Ramos (cell line): ENCODE measurements around the gene CACNG5.

ENCODE experiments used
- in situ Hi-C: fragments of 300-500 bp; cut with MboI; formaldehyde crosslinking; loops from one replicate; pipeline ENCODE4 v1.14.3; 2022; ENCODE audit warnings: low sequenced_read_pairs; ENCODE audit not compliant: unreplicated experiment

Gene CACNG5

DNA sequence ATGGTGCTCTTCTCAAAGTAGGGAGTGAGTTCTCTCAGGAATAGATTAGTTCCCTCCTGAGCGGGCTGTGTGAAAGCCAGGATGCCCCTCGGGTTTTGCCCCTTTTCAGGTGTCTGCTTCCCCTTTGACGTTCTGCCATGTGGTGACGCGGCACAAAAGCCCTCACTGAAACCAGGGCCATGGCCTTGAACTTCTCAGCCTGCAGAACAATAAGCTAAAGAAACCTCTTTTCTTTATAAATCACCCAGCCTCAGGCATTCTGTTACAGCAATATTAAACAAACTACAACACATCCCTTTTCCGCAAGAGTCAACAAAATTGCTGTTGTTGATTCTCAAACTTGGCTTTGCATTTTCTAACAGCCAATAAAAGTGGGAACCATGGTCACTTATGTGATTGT lies 15.5 kb upstream of the CACNG5 start:
- in situ Hi-C loops = no loop called here

DNA sequence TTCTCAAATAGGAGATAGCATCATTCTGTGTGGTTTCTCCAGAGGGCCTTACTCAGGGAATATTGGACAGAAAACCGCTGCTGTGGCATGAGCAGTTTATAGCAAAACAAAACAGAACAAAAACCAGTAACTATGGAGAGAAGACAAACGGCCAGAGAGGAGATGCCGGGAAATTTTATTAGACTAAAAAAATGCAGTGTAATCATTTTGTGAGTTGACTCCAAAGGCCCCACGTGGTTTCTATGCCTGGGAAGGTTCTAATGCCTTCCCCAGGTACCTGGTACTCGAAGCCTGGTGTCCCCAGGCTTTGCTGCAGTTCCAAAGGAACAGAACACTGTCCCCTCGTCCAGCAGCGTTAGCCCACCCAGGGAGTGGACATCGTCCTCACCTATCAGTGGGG lies 12.9 kb upstream of the CACNG5 start:
- in situ Hi-C loops = no loop called here

DNA sequence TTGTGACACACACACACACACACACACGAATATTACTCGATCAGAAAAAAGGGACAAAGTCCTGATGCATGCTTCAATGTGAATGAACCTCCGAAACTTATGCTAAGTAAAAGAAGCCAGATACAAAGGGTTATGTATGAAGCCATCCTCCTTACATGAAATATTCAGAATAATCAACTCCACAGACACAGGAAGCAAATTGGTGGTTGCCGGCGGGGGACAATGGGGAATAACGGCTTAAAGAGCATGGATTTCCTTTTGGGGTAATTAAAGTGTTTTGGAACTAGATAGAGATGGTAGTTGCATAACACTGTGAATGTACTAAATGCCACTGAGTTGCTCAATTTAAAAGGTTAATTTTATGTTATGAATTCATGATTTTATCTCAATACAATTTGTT lies 8.1 kb upstream of the CACNG5 start:
- in situ Hi-C loops = no loop called here

DNA sequence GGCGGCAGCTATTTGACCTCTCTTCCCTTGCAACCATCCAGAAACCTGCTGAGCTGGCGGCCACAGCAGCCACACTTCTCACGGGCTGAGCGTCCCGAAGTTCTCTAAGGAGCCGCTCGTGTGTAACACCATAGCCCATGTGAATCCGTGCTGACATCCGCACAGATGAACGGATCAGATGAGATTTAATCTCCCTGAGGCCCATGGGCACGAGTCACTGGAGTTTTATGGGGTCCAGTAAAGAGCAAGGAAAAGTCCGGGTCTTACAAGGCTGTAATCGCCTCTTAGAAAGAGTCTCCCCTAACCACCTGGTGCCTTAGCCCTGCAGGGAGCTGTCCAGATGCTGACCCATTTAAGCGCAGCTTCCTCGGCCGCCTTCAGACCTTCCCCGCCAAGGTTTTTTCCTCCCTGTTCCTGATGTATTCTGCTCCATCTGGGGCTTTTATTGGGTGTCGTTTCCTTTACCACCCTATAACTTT lies 5.5 kb upstream of the CACNG5 start:
- in situ Hi-C loops = no loop called here

DNA sequence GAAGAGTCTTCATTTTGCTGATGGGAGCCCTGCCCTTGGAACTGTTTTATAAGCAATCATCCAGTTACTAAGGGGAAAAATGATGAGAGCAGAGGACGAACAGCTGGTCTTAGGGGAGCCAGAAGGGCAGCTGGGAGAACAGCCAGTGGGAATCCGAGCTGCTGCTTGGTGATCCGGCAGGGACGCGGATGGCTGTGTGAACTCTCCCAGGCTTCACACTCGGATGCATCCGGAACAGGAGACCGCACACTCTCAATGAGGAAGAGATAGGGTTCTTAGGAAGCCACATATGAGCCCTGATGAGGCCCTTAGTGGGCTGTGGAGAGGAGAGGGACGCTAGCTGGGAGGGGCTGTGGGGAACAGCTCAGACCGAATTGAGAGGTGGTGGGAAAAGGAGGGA lies 5.0 kb upstream of the CACNG5 start:
- in situ Hi-C loops = no loop called here

DNA sequence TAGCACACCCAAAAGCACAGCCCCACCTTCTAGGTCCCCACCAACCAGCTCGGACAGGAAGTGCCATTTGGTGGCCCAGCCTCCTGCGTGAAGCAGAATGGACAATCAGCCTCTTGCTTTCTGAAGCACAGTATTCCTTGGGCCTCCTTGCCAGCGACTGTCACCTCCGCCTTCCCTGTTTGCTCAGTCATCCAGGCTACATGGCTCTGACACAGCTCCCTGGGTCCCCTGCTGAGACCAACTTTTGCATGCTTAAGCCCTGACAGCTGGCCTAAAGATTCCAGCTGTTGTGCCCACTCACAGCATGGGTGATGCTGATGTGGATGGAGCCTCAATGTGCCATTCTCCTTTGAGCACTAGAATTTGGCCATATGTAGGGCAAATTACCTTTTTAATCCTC lies 4.5 kb upstream of the CACNG5 start:
- in situ Hi-C loops = no loop called here

DNA sequence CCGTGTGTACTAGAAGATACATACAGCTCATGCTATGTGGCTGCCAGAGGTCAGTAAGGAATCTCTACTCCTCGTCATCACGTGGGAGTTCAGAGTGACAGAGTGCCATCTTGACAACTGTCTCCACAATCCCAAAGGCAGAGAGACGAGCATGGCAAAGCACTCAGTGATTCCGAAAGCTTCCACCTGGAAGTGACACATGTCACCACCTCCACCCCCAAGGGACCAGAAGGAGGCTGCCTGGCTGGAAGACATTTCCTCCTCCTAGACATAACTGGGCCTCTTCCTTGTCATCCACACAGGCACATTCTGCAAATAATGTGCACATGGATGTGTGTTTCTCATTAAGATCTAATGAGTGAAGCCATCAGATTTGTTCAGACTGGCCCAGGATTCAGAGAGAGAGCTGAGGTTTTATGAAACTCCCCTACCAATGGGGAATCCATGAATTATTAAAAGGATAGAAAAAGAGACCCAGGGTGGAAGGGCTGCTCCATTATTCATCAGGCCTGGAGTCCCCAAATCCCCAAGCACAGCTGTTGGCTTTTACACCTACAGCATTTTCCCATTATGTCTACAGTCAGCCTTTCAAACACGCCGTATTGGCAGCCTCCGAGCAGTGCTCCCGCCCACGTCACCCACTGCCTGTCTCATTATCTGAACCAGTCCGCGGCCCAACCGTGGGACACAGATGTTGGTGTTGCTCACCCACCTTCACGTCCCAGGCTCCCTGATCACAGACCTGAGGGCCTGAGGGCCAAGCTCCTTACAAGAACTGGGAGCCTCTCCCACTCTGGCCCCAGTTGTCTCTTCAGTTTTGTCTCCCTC lies 3.3 kb upstream of the CACNG5 start:
- in situ Hi-C loops = no loop called here

DNA sequence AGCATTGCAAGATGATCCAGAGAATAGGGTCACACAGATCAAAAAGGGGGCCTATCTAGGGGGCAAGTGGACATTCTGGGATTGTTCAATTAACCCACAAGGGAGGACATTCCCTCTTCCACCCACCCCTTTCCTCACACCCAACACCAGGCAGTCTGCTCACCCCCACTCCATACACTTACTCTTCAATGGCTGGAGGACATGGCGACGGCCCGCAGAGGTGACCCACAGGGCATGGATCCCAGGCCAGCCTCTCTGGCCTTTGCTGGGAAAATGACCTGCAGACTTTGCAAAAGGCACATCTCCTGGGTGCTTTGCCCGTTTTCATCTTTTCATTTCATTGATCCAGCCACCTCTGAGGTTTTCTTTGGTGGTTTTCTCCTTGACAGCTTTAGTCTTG lies 1.7 kb upstream of the CACNG5 start:
- in situ Hi-C loops = no loop called here

DNA sequence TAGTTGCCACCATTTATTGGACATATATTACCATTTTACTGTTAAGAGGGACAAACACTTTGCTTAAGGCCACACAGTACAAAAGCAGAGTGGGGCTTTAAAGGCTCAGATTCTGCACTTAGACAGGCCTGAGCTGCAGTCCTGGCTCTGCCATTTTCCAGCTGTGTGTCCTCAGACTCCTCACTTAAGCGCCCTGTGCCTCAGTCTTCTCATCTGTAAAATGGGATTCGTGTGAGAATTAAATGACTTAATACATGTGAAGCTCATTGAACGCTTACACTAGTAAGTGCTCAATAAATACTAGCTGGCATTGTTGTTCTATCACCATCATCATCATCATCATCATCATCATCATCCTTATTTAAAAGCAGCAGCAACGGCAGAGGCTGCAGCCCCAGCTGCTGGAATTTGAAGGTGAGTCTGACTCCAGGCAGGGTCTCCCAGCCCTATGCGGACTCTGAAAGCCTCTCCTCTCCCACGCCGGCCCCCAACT lies 445 bp upstream of the CACNG5 start:
- in situ Hi-C loops = no loop called here

DNA sequence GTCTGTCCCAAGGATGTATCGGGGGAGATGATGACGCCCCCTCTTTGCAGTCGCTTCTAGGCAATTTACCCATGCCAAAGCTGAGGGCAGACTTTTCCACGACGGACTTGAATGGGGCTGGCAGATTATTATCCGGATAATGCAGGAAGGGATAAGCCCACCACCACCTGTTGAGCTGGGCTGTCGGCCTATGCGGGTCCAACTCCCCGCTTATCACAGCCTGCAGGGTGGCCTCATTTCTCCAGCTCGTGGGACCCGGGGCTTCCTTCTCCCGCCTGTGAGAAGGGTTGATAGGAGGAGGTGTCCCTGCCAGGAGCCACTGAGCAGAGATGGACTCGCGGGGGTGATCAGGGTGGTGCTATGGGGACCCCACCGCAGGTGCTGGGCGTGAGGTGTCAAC lies 559 bp downstream of the CACNG5 start:
- in situ Hi-C loops = no loop called here

DNA sequence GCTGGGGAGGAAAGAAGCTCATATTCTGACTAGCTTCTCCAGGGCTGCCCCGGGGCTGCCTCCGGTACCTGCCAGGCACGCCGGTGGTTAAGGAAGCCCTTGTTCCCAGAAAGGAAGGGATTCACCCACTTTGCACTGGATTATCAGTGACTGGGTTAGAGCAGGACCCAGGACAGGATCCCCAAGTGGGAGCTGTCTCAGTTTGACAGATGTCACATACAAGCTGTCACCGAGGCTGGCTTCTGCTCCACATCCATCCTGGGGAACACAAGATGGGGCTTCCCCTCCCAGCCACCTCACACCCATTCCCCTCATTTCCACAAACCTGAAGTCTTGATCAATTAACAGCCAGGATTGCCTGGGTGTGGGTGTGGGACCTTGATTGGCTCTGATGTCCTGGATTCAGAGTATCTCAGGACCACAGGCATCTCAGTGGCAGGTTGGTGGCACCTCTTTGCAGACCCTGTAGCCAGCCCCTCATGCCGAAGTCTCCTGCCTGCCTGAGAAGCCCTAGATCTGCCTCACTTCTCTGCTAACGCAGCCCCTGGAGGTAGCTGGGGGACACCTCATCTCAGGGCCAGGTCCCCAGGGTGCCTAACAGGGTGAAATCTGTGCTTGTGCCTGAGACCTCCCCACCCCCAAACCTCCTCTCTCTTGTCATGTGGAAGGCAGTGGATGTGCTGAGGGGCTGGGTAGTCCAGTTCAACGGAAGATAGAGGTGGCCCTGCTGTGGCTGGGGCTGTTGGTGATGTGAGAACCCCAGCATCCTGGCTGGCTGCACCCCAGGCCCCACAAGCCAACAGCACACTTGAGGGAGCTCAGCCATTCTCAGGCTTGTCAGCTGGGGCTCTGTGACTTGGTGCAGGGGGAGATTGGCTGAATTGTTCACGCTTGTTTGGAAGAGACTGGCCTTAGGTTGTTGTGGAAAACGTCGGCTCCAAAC lies 1.4 kb downstream of the CACNG5 start:
- in situ Hi-C loops = no loop called here

DNA sequence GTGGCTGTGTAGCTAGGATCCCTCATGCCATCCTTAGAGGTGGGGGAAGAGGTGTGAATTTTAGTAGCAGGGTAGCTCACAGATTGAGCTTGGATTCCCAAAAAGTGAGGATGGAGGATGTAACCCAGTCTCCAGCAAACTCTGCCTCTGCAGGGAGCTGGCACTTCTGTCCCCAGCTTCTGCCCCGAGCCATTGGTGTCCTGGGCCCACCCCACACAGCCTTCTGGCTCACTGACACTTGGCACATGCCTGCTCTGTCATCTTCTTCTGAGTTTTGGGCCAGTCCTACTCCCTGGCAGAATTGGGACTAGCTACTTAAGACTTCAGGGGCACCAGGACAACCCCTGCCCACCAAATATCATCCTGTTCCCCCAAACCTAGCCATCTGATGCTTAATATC lies 2.3 kb downstream of the CACNG5 start:
- in situ Hi-C loops = no loop called here

DNA sequence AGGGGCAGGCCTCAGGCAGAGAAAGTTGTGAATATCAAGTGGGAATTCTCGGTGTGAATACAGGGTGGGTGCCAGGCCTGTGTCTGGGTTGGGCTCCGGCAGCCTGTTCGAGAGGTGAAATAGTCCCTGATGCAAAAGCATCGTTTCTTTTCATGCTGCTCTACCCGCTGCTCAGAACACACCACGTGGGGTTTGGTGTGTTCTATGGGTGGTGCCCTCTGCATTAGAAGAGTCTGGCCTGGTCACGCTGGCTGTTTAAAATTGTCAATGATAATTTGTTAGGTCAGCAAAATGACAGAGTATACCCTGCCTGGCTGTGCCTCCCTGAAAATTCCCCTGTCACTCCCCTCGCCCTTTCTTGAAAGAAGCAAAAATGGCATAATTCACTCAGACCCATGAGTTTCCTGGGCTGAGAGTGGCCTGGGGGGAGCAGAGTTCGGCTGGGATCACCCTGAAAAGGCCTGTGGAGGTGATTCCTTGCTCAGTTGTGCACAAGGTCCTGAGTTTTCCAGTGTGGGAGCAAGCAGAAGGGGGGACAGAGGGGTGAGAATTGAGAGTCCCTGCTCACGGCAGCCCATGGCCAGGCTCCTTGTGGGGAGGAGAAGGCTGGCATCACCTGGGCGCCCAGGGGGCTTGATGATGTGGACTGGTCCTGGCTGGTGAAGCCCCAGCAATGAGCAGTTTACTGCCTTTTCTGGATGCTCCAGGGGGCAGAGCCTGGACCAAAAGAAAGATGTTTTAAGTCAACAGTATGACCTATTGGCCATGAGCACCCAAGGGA lies 3.2 kb downstream of the CACNG5 start:
- in situ Hi-C loops = no loop called here

DNA sequence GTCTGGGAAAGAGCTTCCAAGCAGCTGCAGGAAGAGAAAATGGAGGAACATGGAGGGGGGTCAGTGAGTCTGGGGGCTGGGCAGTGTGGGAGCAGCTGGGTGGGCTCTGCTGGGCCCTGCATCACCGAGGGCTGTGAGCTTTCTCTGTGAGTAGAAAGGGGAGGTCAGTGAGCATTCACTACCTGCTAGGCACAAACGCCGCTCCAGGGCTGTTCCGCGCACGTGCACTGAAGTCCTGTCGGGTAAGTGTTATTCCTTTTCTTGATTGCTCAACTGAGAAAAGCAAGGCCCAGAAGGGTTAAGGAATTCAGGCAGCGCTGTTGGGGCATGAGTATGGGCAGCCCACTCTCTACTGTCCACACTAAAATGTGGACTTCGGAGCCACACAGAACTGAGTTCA lies 4.7 kb downstream of the CACNG5 start:
- in situ Hi-C loops = no loop called here

DNA sequence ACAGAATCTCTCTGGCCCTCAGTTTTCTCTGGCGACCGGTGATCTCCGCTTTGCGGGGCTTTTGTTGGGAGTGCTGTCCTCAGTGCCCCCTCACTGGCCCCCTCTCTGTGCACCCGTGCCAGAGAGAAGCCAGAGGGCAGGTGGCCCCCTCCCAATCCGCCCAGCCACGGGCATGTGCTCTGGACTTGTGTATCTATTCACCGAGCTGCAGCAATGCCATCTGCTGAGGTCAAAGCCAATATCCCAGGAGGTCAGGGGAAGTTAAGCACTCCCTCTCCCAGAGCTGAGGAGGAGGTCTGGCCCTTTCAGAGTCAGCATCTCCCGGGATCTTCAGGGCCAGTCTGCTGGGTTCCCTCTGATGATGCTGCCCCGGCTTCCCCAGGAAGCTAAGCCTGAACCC lies 5.1 kb downstream of the CACNG5 start:
- in situ Hi-C loops = no loop called here

DNA sequence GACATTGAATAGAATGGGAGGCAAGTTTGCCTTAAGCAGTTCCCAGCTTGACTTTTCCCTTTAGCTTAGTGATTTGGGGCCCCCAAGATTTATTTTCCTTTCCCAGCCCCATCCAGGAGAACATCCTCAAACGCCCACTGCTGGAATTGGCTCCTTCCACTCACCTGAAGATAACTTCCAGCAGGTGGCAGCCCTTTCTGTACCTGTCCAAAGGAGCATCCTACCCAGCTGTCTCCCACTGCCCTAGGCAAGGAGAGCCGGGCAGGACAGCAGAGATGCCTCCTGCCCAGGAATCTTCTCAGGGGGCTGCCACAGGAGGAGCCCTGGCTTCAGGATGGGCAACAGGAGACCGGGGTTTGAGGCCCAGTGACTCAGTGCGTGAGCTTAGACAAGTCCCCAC lies 6.4 kb downstream of the CACNG5 start:
- in situ Hi-C loops = no loop called here

DNA sequence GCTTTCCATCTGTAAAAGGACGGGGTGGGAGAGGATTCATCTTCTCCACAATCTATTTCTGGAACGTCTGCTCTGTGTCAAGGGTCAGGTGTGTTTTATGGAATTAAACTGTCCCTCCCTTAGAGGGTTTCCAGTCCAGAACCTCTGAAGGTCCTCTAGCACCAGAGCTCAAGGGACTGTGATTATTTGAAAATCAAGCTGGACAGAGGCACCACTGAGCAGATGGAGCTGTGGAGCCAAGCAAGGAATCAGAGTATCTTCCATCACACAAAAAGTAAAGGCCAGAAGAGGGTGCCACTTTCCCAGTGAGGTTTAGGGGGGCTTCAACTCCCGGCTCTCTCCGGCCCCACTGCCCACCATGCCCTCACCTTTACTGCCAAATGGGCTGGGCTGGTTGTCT lies 6.8 kb downstream of the CACNG5 start:
- in situ Hi-C loops = no loop called here

DNA sequence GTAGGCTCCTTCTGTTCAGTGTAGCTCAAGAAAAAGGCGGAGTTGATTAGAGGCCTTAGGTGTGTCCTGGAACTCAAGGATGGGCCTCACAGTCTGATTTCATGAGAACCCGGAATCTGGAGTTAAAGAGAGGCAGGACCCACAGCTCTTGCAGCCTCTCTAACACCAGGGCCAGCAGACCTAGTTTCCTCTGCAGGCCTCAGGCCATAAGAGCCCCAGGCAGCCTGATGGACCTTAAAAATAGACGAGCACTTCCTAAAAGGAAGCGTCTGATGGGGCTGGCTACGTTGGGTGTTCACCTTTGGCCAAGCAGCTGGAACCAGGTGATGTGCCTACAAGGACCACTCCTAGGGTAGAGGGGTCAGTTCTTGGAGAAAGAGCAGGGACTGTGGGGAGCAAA lies 7.6 kb downstream of the CACNG5 start:
- in situ Hi-C loops = no loop called here

DNA sequence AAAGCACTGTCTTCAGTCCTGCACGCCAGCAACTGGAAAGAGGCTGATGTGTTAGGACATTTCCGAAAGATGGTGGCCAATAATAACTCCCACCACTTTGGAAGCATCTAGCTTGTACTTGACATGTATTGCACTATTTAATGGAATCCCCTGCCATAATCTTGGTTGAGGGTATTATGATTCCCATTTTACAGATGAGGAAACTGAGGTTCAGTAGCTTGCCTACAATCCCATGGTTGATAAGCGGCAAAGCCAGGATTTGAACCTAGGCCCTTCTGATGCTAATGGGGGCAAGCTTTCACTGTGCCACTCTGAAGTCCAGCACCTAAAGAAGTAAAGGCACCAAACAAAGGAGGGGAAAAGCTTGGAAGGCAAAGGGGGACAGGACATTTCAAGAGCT lies 8.0 kb downstream of the CACNG5 start:
- in situ Hi-C loops = no loop called here

DNA sequence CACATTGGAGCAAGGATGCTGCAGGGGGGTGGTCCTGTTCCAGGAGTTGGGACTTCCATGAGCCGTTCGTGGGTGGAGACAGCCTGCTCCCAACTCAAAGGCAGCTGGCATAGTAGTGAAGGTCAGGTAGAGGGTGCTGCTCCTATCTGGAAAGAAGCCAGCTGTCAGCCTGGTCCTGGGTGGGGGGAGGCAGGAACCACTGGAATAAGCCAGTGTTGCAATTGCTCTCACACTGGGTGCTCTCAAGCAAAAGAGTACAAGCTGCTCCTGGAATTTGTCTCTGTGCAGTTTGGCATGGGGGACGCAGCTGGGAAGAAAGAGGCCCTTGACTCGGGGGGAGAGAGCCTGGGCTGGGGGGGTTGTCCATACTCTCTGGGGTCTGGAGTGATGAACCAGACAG lies 8.7 kb downstream of the CACNG5 start:
- in situ Hi-C loops = no loop called here
